HG03571 (cell line): ENCODE measurements around the gene RARA.
"Not testable (repeated sequence)": the region's sequence is repeated elsewhere in the genome, so short reads cannot be mapped to it uniquely, and the experiment has no call there.

Source experiments
- ATAC-seq: cut with Tn5 transposase; IDR thresholded peaks from one replicate; pipeline ENCODE4 v1.9.1; 2021; ENCODE audit not compliant: unreplicated experiment

RARA gene

GRCh38 chr17:40297511-40297910 lies 11.5 kb upstream of the RARA start:
- ATAC-seq, result no peak

- ATAC-seq, result no peak
These were observed 10.3 kb upstream of the RARA start for GRCh38 chr17:40298726-40299125.

- ATAC-seq, result not testable (repeated sequence)
These were observed 9.7 kb upstream of the RARA start for GRCh38 chr17:40299159-40299757.

- ATAC-seq, result no peak
These were observed 7.7 kb upstream of the RARA start for GRCh38 chr17:40301315-40301714.

GRCh38 chr17:40303009-40303657 lies 5.8 kb upstream of the RARA start:
- no peak for ATAC-seq

GRCh38 chr17:40303708-40304551 lies 5.0 kb upstream of the RARA start:
- no peak for ATAC-seq

GRCh38 chr17:40304552-40304863 lies 4.5 kb upstream of the RARA start:
- ATAC-seq, result not testable (repeated sequence)

- ATAC-seq, result not testable (repeated sequence)
These were observed 4.1 kb upstream of the RARA start for GRCh38 chr17:40304866-40305265.

- no peak for ATAC-seq
These were observed 2.6 kb upstream of the RARA start for GRCh38 chr17:40306395-40306794.

GRCh38 chr17:40307001-40307730 lies 1.8 kb upstream of the RARA start:
- ATAC-seq, result no peak

GRCh38 chr17:40307740-40308239 lies 1.2 kb upstream of the RARA start:
- no peak for ATAC-seq

GRCh38 chr17:40309949-40310510 lies 1.1 kb downstream of the RARA start:
- no peak for ATAC-seq

- no peak for ATAC-seq
These were observed 2.0 kb downstream of the RARA start for GRCh38 chr17:40310882-40311391.

- ATAC-seq, result no peak
These were observed 2.6 kb downstream of the RARA start for GRCh38 chr17:40311575-40311974.

- ATAC-seq, result no peak
These were observed 3.3 kb downstream of the RARA start for GRCh38 chr17:40312131-40312731.

GRCh38 chr17:40312893-40313667 lies 4.1 kb downstream of the RARA start:
- ATAC-seq, result no peak

GRCh38 chr17:40313668-40314583 lies 4.9 kb downstream of the RARA start:
- no peak for ATAC-seq

- ATAC-seq, result no peak
These were observed 5.6 kb downstream of the RARA start for GRCh38 chr17:40314584-40314956.

GRCh38 chr17:40315206-40315605 lies 6.2 kb downstream of the RARA start:
- ATAC-seq, result no peak
